ENCODE results near the gene SLC2A4. TPM values are rescaled to one million over a fixed set of nuclear protein-coding genes. Genes with fewer than 3 reads are reported as not detected.
A peak's percentile ranks its signal among the peaks of the same experiment; 100 is the strongest.

The SLC2A4 gene
- total and polyA plus RNA-seq, 9 donors = 0.83 to 9.8 (median 3.4) TPM

- WGBS, 3 donors = 0 to 1% (median 1%) methylated on average over 35 to 41 of the region's 41 CpGs
- Histone ChIP-seq H3K27me3 (no peaks in the 10 kb centered on the region), H3K27ac (peak within 1 kb of the TSS; percentile 82 to 98), H3K4me3 (peak within 1 kb of the TSS; percentile 96), H3K4me1 (ENCODE audit: insufficient read depth) (peaks cover 9% of the 10 kb centered on the region), H3K36me3 (no peaks in the 10 kb centered on the region), H3K9me3 (no peaks in the 10 kb centered on the region)
- TF ChIP-seq POLR2A (IDR thresholded peaks at IDR 0.05) (peak; percentile 37), EP300 (IDR thresholded peaks at IDR 0.05) (no peak), CTCF (IDR thresholded peaks at IDR 0.05) (no peak)
- DNase-seq = peak; percentile 98 to 99 (median 99)
- intact Hi-C loops (cut with DNase I) = no loop called here
These were observed 29.8 kb upstream of the SLC2A4 start, which contains the start of gene CTDNEP1 for GRCh38 chr17:7251661-7252175. CTDNEP1 (minus strand) TSS chr17:7251734; CDS start chr17:7251296, 438 bp downstream.

- H3K4me3 ChIP-seq = peak within 1 kb of the TSS; percentile 96
- no peaks in the 10 kb centered on the region for H3K9me3 ChIP-seq
- no peaks in the 10 kb centered on the region for H3K36me3 ChIP-seq
- no peaks in the 10 kb centered on the region for H3K27me3 ChIP-seq
- peak within 1 kb of the TSS; percentile 82 to 98 for H3K27ac ChIP-seq
- H3K4me1 ChIP-seq (ENCODE audit: insufficient read depth) = peaks cover 9% of the 10 kb centered on the region
- 1% methylated on average over 54 to 55 of the region's 55 CpGs for WGBS, 3 donors
- peak in 1 of 3 donors; percentile 55 for TF ChIP-seq CTCF (IDR thresholded peaks at IDR 0.05)
- TF ChIP-seq EP300 (IDR thresholded peaks at IDR 0.05) = no peak
- TF ChIP-seq POLR2A (IDR thresholded peaks at IDR 0.05) = peak; percentile 51
- intact Hi-C loops (cut with DNase I) = no loop called here
- peak; percentile 95 to 97 (median 96) for DNase-seq
These were observed 29.1 kb upstream of the SLC2A4 start, which contains the start of gene ELP5 for GRCh38 chr17:7252176-7253043. ELP5 (plus strand) TSS chr17:7252215; CDS start chr17:7252551, 336 bp downstream.

GRCh38 chr17:7253082-7253481, 28.4 kb upstream of the SLC2A4 start:
- peak overlapping the region in 1 of 2 donors; percentile 98 for H3K27ac ChIP-seq
- intact Hi-C loops (cut with DNase I) = no loop called here
- WGBS, 3 donors = 68 to 75% (median 69%) methylated on average over 5 of the region's 5 CpGs

More at GRCh38 chr17:7253082-7253481, 28.4 kb upstream of the SLC2A4 start:
- no peak for TF ChIP-seq CTCF (IDR thresholded peaks at IDR 0.05)
- no peak for TF ChIP-seq POLR2A (IDR thresholded peaks at IDR 0.05)
- no peak for TF ChIP-seq EP300 (IDR thresholded peaks at IDR 0.05)
- no peak overlapping the region for H3K4me3 ChIP-seq
- H3K4me1 ChIP-seq (ENCODE audit: insufficient read depth) = peaks cover 9% of the 10 kb centered on the region
- DNase-seq = no peak
- no peaks in the 10 kb centered on the region for H3K27me3 ChIP-seq
- H3K9me3 ChIP-seq = no peaks in the 10 kb centered on the region
- no peaks in the 10 kb centered on the region for H3K36me3 ChIP-seq
